Activated CD8-positive, alpha-beta T cell treated with anti-CD3 and anti-CD28 coated beads for 36 hours (primary cell): ENCODE results near the gene ALOX12B. TPM values are rescaled to one million over a fixed set of nuclear protein-coding genes. Genes with fewer than 3 reads are reported as not detected.
A peak's percentile ranks its signal among the peaks of the same experiment; 100 is the strongest.

Experiments
- ATAC-seq: fragments of 200-7000 bp; cut with Tn5 transposase; one replicate; pipeline ENCODE4 v1.10.0; 2021; ENCODE audit warnings: mild to moderate bottlenecking, moderate library complexity
- CTCF ChIA-PET: fragments of 350-600 bp; sonication (Branson Sonifier 250); formaldehyde crosslinking; loops from one replicate; lab custom pipeline; 2021; ENCODE audit warnings: antibody characterized with exemption; lab: Charles Lee
- POLR2A ChIA-PET: fragments of 350-600 bp; sonication (Branson Sonifier 250); formaldehyde crosslinking; loops from one replicate; lab custom pipeline; 2021; ENCODE audit warnings: antibody characterized with exemption; lab: Charles Lee
- DNase-seq: peaks from one replicate; pipeline ENCODE4 v3.0.0-alpha.2; 2020
- H3K27ac Mint-ChIP-seq: one replicate; pipeline ENCODE4 v1.8.0; 2021; ENCODE audit warnings: mild to moderate bottlenecking, mixed read lengths
- H3K27me3 Mint-ChIP-seq: one replicate; pipeline ENCODE4 v1.8.0; 2021; ENCODE audit warnings: mixed read lengths
- H3K36me3 Mint-ChIP-seq: one replicate; pipeline ENCODE4 v1.8.0; 2021; ENCODE audit warnings: low read depth, mixed read lengths
- H3K4me1 Mint-ChIP-seq: one replicate; pipeline ENCODE4 v1.8.0; 2021; ENCODE audit warnings: low read depth, mixed read lengths
- H3K4me3 Mint-ChIP-seq: one replicate; pipeline ENCODE4 v1.8.0; 2021; ENCODE audit warnings: mild to moderate bottlenecking, moderate library complexity, mixed read lengths
- H3K9me3 Mint-ChIP-seq: one replicate; pipeline ENCODE4 v1.8.0; 2021; ENCODE audit warnings: mixed read lengths
- intact Hi-C: fragments of 100-400 bp; cut with micrococcal nuclease; formaldehyde crosslinking; loops from one replicate; pipeline ENCODE4 v1.10.0; 2022
- total RNA-seq, 2 experiments: library from RNA; stranded (reverse); gene quantifications; one replicate each; pipeline ENCODE4 v1.2.3, GENCODE V29; 2021
- TF ChIP-seq, protein P1 (sequence below): fragments of 200-600 bp; IDR thresholded peaks from one replicate; pipeline ENCODE4 v1.8.0; 2022; ENCODE audit warnings: antibody characterized with exemption, mild to moderate bottlenecking

Gene ALOX12B
- total RNA-seq, 2 experiments from 2014 or later = 4.3 to 5.2 TPM

DNA sequence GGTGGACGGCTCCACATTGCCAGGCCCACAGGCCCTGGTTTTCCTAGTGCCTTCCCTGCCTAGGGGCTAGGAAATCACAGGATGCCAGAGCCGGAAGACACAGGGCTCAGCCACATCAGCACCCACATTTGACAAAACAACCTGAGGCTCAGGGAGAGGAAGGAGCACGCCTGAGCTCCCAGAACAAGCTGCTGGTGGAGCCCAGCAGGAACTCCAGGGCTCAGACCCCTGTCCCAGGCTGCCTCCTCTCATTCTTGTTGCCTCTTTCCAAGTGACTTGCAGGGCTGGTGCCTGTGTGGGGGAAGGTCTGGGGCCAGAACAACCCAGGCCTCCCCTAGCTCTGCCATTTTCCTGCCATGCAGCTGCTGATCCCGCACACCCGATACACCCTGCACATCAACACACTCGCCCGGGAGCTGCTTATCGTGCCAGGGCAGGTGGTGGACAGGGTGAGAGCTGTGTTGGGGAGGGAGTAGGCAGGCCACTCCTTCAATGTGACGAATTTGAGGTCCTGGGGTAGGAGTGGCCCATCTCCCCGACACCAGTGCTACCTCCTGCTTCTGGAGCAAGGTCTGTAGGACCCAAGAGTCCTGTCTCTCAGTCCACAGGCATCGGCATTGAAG, 41.1 kb downstream of the ALOX12B start:
- Mint-ChIP-seq H3K36me3 (no peaks in the 10 kb centered on the region), H3K9me3 (no peaks in the 10 kb centered on the region), H3K4me1 (no peaks in the 10 kb centered on the region), H3K27me3 (peaks cover 2% of the 10 kb centered on the region), H3K27ac (no peak overlapping the region), H3K4me3 (no peak overlapping the region)
- CTCF ChIA-PET = interaction anchor here (1.3 to 2.6 kb wide), 4 partner anchors 11 to 29 kb away, joined by 5 to 16 read pairs (median 6); no protein-coding TSS in a partner anchor
- POLR2A ChIA-PET = no interaction called here
- intact Hi-C loops = no loop called here
- TF ChIP-seq, protein P1, sequence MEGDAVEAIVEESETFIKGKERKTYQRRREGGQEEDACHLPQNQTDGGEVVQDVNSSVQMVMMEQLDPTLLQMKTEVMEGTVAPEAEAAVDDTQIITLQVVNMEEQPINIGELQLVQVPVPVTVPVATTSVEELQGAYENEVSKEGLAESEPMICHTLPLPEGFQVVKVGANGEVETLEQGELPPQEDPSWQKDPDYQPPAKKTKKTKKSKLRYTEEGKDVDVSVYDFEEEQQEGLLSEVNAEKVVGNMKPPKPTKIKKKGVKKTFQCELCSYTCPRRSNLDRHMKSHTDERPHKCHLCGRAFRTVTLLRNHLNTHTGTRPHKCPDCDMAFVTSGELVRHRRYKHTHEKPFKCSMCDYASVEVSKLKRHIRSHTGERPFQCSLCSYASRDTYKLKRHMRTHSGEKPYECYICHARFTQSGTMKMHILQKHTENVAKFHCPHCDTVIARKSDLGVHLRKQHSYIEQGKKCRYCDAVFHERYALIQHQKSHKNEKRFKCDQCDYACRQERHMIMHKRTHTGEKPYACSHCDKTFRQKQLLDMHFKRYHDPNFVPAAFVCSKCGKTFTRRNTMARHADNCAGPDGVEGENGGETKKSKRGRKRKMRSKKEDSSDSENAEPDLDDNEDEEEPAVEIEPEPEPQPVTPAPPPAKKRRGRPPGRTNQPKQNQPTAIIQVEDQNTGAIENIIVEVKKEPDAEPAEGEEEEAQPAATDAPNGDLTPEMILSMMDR = no peak
- ATAC-seq = no peak
- DNase-seq = no peak

DNA sequence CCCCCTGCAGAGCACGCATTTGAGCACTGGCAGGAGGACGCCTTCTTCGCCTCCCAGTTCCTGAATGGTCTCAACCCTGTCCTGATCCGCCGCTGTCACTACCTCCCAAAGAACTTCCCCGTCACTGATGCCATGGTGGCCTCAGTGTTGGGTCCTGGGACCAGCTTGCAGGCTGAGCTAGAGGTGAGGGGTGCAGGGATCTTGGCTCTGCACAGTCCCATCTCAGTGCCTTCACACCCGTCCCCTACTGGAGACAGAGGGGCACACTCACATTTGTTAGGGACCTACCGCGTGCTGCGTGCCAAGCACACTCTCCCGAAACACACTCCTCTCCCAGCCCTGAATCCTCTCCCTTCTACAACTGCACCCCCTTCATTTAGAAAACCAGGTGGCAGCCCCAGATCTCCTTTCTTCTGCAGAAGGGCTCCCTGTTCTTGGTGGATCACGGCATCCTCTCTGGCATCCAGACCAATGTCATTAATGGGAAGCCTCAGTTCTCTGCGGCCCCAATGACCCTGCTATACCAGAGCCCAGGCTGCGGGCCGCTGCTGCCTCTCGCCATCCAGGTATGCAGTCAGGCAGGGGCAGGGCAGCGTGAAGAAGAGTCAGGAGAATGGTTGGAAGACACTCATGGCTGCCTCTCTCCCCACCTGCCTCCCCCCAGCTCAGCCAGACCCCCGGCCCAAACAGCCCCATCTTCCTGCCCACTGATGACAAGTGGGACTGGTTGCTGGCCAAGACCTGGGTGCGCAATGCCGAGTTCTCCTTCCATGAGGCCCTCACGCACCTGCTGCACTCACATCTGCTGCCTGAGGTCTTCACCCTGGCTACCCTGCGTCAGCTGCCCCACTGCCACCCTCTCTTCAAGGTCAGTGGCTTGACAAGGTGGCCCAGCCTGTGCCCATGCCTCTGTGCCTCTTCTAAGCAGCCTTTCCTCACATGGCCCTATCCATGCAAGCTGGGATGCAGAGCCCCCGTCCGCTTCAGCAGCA, 42.4 kb downstream of the ALOX12B start:
- Mint-ChIP-seq H3K27me3 (peaks cover 6% of the 10 kb centered on the region), H3K4me3 (no peak overlapping the region), H3K36me3 (no peaks in the 10 kb centered on the region), H3K27ac (no peak overlapping the region), H3K4me1 (no peaks in the 10 kb centered on the region), H3K9me3 (no peaks in the 10 kb centered on the region)
- DNase-seq (no peak), ATAC-seq (no peak)
- ChIA-PET CTCF (interaction anchor here (1.5 to 1.9 kb wide), 2 partner anchors 12 to 28 kb away, joined by 5 to 6 read pairs; no protein-coding TSS in a partner anchor), POLR2A (no interaction called here)
- TF ChIP-seq, protein P1 = no peak
- intact Hi-C loops = no loop called here

DNA sequence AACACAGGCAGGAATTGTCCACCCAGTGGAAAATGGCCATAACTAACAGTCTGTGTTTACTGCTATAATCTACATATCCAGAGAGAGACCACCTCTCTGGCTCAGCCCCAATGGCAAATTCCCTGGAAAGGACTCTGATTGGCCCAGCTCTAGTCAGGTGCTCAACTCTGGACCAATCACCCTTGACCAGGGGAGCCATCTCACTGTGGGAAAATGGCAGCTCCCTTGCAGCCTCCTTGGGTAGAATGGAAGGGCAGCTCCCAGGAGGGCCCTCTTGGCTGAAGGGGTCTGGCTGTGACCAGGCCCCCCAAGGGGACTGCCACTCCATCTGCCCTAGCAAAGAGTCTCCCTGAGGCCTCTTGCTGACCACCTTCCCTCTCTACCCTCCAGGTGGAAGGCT, 45.5 kb downstream of the ALOX12B start:
- POLR2A ChIA-PET = interaction anchor here (0.7 to 1.3 kb wide), 3 partner anchors 15 to 130 kb away, joined by 3 to 4 read pairs (median 3); no protein-coding TSS in a partner anchor
- TF ChIP-seq, protein P1 = no peak
- ATAC-seq (peak; percentile 25), DNase-seq (no peak)
- Mint-ChIP-seq H3K4me1 (peaks cover 4% of the 10 kb centered on the region), H3K9me3 (no peaks in the 10 kb centered on the region), H3K4me3 (no peak overlapping the region), H3K27ac (no peak overlapping the region), H3K27me3 (peaks cover 18% of the 10 kb centered on the region), H3K36me3 (no peaks in the 10 kb centered on the region)
- CTCF ChIA-PET = interaction anchor here (0.7 to 4.4 kb wide), 49 partner anchors 10 to 354 kb away, joined by 3 to 65 read pairs (median 4); partner anchors contain the start of genes CHD3, GUCY2D, RNF227 and SLC25A35
- intact Hi-C loops = no loop called here

DNA sequence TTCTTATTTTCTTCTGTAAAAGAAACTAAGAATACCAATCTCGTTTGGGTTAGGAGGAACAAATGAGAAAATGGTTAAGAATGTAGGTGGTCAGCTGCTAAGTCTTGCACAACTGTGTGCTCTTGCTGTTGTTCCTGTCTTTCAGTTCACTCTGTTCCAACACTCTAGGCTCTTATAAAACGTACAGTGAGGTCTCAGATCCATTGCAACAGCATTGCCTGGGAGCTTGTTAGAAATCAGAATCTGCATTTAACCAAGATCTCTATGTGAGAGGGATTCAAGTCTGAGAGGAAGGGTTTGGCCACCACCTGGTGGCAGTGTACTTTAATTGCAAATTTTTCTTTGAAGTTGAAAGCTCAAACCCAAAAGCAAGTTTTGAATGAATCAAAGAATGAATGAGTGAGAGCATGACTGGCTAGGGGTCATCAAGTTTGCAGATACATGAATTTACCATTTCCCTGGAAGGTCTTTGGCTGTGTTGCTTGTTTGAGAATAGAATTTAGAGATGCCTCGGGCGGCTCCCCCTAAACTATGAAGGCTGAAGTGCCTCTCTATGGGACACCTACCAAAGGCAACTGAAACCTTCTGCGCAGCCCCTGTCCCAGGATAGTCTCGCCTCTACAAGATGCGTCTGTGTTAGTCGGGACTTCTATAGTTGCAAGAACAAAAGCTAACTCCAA, 46.1 kb downstream of the ALOX12B start:
- peaks cover 4% of the 10 kb centered on the region for H3K4me1 Mint-ChIP-seq
- CTCF ChIA-PET = interaction anchor here (0.6 to 4.4 kb wide), 49 partner anchors 10 to 353 kb away, joined by 3 to 65 read pairs (median 4); partner anchors contain the start of genes CHD3, GUCY2D, RNF227 and SLC25A35
- H3K27me3 Mint-ChIP-seq = peaks cover 18% of the 10 kb centered on the region
- intact Hi-C loops = no loop called here
- DNase-seq (peak; percentile 68), ATAC-seq (peak; percentile 67)
- TF ChIP-seq, protein P1 = peak; percentile 72
- POLR2A ChIA-PET = interaction anchor here (0.7 to 1.3 kb wide), 3 partner anchors 16 to 129 kb away, joined by 3 to 4 read pairs (median 3); no protein-coding TSS in a partner anchor
- no peaks in the 10 kb centered on the region for H3K36me3 Mint-ChIP-seq
- no peaks in the 10 kb centered on the region for H3K9me3 Mint-ChIP-seq
- no peak overlapping the region for H3K27ac Mint-ChIP-seq
- H3K4me3 Mint-ChIP-seq = no peak overlapping the region
